ENCODE measurements around the gene AGXT. TPM values are rescaled to one million over a fixed set of nuclear protein-coding genes. Genes with fewer than 3 reads are reported as not detected.
A peak's percentile ranks its signal among the peaks of the same experiment; 100 is the strongest.

AGXT gene
- 0.48 TPM for total RNA-seq (ENCODE audit: insufficient read depth, low replicate concordance)

DNA sequence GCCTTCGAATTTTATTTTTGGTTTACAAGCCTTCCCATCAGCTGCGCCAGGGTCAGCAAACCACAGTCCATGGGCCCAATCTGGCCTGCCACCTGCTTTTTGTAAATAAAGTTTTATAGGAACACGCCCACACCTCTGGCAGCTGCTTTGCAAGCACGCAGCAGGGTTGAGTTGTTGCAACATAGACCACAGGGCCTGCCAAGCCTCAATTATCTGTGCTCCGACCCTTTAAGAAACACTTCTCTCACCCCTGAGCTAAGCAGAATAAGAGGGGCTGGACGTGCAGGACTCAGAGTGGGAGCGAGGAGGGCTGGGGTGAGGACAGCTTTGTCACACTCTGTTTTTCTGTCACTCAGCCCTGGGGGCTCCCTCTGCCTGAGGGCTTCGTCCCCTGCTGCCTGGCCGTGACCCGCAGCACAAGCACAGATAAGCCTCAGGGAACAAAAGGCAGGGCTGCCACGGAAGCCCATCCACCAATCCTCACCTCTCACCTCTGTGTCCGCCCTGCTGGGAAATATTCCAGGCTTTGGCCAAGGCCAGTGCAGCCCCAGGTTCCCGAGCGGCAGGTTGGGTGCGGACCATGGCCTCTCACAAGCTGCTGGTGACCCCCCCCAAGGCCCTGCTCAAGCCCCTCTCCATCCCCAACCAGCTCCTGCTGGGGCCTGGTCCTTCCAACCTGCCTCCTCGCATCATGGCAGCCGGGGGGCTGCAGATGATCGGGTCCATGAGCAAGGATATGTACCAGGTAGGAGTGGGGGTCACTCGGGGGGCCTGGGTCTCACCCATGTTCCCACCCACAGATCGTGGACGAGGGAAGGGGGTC is at the start of gene AGXT:
Gene AGXT, plus strand, starts transcription at position 539 of the 823 bp plus-strand sequence. Its CDS starts 42 bp downstream, at position 581.
- no peak for DNase-seq (ENCODE audit: low spot score)

DNA sequence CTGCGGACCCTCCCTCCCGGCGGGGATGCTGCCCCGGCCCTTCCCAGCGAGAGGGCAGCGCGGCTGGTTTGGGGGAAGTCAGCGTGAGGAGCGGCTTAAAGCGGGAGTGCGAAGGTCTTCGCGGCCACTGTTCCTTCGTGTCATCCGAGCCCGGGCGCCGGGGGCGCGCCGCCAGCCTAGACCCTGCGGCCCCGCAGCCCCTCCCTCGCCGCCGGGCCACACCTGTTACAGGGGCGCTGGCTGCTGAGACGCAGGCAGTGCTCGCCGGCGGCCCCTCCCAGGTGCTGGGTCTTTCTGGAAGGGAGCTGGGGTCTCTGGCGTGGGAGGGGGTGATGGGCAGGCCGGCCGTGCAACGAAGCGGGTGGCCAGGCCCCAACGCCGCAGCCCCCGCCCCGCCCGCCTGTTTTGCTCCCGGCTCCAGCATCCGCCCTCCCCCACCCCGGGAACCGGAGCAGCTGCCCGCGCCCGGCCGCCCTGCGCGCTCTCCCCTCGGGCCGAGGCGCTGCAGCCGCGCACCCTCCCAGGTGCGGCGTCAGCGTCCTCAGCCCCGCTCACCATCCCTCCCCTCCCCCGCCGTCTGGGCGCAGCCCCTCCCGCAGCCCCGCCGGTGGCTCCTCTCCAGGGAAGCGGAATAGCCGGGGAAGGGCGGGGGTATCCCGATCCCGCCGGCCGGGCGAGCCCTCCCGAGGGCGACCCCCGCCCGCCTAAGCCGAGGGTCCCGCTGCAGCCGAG is 49.3 kb upstream of the AGXT start:
- DNase-seq (ENCODE audit: low spot score): no peak

DNA sequence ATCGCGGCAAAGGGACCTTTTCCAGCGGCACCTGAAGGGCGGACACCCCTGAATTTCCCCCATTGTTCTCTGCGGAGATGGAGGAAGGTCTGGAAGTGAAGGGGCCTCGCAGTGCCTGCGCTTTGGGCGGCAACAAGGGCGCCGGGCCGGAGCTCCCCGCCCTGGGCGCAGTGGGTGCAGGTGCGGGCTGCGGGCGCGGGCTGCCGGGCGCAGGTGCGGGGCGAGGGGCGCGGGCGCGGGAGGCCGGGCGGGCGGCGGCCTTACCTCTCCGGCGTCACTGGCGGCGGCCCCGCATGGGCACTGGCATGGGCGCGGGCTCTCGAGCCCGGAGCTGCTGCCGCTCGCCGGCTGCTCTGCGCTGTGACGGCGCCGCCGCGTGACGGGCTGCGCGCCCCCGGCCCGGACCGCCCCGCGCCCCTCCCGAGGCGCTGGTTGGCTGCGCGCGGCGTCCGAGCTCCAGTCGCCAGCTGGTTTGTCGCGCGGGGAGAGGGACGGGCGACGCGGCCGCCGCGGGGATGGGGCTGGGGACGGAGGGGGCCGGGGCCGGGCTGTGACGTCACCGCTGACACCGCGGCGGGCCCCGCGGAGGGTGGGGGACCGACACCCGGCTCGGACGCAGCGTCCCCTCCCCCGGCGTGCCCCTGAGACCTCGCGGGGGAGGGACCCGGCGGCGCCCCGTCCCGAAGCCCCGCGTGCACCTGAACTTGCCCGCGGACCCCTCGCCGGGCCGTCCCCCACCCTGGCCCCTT is 48.6 kb upstream of the AGXT start, which contains the start of gene KIF1A:
Gene KIF1A, minus strand, starts transcription at position 362 of the 749 bp plus-strand sequence. CDS start 22,467 bp downstream, outside the sequence.
- no peak for DNase-seq (ENCODE audit: low spot score)

DNA sequence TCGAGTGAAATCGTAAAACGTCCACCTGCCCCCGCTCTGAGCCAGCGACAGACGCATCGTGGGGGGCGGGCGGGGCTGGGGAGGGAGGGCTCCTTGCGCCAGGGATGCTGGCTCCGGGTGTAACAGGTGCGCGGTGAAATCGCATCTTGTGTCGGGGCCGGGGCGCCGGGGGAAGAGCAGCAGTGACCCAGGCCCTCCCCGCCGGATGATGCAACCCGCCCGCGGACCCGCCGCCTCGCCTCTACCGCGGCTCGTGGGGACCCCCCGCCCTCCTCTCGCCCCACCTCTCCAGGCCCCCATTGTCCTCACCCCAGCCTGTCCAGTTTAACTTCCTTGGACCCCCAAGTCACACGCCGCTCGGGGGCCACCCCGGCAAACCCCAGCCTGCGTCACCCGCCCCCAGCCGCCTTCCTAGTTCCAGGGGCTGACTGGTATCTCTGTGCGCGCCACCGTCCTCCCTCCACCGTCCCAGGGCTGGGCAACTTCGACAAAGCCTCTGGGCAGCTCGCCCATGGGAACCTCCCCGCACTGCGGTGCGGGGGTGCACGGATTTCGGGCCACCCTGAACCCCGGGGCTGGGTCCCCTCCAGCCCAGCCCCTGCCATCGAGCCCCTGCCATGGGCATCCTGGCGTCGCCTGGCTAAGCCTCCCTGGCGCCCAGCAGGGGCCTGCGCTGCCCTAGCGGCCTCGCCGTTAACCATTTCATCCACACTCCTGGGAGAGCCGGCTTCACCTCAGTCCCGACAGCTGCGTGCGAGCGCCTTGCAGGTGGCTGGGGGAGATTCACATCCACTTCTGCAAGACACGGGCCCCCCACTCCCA is 47.8 kb upstream of the AGXT start:
- DNase-seq (ENCODE audit: low spot score): no peak

DNA sequence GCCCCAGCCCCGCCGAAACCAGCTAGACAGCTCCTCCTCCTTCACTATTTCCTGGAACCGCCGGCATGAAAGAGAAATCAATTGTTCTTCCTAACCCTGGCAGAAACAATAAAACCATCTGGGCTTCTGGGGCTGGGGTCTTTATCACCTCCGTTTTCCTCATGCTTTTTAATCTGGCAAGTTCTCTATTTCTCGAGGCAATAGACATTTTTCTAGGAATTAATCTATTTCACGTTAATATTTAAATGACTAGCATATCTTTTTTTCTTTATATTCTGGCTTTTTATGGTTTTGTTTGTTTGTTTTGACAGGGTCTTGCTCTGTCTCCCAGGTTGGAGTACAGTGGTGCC is 47.2 kb upstream of the AGXT start:
- DNase-seq (ENCODE audit: low spot score): no peak

DNA sequence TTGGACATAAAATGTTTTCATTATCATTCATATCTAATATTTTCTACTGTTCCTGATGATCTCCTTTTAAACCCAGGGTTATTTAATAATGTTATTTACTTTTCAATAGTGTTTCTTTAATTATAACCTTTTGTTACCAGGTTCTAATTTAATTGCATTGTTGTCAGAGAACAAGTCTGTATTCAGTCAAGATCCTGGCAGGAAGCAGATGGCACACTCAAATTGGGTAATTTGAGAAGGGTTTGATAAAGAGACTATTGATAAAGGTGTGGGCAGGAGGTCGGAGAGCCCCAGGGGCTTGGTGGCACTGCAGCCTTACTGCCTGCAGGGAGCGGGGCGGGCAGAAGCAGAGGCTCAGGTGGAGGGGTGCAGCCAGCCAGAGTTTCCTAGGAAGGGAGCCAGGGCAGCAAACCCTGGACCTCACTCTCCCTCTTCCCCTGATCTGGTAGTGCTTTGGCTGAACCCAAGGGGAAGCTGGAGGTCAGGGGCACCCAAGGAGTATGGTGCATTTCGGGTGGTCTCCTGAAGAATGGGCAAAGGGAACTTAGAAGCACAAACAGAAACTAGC is 46.3 kb upstream of the AGXT start:
- no peak for DNase-seq (ENCODE audit: low spot score)

DNA sequence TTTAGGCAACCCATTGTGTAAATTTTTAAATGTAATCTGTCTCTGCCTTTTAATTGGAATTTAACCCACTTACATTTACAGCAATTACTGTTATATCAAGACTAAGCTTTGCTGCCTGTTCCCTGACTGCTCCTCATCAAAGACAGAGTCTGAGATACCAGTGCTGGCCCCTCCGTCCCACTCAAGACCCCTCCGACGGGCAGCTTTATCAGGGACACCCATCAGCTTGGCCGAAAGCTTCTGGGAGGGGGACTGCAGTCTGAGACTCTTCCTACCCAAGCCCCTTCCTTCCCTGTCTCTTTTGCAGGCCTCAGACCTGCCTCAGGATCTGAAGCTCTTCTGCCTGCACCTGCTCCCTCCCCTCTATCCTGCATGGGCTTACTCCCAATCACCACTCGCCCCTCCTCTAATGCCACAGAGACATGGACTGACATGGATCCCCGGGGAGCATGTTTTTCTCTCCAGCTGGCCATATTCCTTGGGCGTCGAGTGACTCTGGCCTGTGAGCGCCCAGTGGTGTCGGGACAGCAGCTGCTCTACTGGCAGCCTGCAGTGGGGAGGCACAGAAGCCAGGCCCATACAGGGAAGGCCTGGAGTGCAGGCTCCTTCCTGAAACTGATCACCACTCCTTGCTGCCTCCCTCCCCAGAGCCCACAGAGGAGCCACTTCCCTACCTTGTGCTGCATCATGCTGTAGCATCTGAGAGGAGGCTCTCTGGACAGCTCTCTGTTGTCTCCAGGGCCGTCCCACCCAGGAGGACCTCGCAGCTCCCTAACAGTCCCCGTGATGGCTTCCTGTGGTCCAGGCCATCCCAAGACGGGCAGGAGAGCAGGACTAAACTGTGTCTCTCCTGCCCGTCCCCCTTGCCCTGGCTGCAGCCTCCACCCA is 44.9 kb upstream of the AGXT start:
- no peak for DNase-seq (ENCODE audit: low spot score)

DNA sequence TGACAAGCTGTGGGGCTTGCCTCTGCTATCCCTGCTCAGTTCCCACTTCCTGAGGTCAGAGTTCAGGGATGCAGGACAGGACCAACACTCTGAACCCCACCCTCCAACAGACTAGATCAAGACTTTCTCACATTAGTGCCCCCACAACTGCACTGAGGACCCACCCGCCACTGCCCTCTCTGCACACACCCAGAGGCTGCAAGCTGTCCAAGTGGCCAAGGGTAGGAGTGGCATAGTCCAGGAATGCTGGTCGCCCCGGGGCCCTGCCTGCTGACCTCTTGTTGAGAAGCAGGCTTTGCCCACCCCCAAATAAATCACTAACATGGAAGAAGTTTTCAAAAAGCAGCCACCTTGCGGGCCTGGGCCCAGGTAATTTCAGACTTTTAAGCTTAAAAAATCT is 43.1 kb upstream of the AGXT start:
- DNase-seq (ENCODE audit: low spot score): no peak

DNA sequence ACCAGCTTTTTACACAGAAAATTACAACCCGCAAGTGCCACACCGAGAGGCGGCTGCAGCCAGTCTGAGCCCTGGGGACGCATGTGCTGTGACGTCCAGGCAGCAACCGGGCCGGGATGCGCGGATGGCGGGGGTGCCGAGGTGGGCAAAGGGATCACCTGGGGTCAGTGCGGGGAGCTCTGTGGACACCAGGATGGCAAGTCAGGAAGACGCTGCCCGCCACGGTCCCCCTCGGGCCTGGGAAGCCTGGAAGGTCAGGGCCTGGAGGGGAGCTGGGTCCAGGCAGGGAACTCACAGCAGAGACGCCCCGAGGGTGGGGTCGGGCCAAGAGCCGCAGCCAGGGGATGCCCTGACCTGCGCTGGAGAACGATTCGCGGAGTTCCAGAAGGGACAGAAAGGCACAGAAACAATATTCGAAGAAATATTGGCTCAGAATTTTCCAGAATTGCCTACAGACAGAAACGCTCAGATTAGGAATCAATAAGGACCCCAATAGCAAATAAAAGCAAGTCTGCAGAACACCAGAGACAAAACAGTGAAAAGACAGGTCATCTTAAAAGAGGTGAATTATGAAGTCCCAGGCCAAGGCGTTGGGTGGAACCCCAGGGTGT is 36.9 kb upstream of the AGXT start:
- no peak for DNase-seq (ENCODE audit: low spot score)

DNA sequence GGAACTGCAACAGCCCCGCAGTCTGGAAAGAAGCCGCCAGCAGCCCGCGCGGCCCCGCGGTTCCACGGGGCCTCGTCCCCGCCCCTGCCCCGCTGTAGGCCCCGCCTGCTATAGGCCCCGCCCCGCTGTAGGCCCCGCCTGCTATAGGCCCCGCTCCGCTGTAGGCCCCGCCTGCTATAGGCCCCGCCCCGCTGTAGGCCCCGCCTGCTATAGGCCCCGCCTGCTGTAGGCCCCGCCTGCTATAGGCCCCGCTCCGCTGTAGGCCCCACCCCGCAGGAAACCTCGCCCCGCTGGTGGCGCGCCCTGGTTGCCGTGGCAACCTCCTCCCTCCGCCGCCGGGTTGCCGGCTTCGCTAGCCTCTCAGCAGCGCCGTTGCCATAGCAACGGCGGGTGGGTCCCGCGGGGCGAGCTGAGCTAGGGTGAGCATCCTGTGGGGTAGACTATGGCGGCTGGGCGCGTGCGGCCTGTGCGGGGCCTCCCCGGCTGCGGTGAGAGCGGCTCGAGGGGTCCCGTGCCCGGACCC is 36.4 kb upstream of the AGXT start:
- peak; percentile 88 for DNase-seq (ENCODE audit: low spot score)

DNA sequence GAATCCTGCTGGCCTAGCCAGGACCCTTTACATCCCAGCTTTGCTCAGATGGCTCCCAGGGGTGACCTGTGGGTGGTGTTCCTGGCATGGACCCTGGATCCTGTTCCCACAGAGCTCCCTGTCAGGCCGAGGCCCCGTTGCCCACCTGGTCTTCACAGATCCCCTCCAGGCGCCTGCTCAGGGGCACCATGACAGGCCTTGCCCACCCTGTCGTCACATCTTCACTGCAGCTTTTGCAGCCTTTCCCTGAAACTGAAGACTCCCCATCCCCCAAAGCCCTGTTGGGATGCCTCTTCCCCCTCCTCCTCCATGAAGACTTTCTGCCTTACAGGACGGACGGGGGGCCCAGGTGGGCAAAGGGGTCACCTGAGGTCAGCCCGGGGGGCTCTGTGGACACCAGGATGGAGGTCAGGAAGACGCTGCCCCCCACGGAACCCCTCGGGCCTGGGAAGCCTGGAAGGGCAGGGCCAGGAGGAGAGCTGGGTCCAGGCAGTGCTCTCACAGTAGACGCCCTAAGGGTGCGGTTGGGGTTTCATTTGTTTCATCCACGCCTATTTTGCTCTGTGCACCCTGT is 35.6 kb upstream of the AGXT start:
- no peak for DNase-seq (ENCODE audit: low spot score)

DNA sequence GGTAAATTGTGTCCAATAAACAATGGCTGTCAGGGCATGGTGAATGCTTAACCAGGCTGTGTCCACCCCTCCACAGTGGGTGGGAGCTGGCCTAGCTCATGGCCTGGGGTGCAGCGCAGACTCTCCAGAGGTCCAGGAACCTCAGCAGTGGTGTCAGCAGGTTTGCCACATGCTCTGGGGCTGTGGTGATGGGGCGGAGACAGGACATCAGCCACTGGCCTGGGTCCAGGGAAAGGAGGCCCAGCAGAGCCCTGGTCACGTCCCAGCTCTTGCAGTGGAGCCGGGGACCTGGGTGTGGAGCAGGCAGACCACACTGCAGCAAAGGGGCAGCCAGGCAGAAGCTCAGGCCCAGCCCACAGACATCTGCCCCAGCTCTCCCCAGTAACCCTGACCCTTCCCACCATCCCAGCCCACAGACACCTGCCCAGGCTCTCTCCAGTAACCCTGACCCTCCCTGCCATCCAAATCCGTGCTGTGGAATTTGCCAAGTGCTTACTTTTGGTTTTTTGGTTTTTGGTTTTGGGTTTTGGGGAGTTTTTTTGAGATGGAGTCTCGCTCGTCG is 34.8 kb upstream of the AGXT start:
- peak; percentile 48 for DNase-seq (ENCODE audit: low spot score)

DNA sequence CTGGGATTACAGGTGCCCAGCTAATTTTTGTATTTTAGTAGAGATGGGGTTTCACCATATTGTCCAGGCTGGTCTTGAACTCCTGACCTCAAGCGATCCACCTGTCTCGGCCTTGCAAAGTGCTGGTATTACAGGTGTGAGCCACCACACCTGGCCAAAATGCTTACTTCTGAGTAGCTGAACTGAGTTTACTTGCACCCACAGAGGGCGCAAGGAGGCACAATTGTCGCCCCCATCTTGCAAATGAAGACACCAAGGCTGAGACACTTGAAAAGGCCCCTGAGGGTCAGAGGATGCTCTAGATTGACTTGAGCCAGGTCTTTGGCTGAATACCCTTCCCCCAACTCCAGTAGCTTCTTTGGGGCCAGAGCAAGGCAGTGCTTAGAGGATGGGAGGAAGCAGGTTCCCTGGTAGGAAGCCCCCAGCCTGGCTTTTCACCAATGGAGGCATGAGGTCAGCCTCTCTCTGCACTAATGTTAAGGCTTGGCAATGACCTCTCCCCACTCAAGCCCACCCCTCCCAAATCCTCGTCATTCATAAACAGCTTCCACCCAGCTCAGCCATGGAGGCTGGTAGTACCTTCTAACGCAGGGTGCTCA is 34.1 kb upstream of the AGXT start:
- no peak for DNase-seq (ENCODE audit: low spot score)

DNA sequence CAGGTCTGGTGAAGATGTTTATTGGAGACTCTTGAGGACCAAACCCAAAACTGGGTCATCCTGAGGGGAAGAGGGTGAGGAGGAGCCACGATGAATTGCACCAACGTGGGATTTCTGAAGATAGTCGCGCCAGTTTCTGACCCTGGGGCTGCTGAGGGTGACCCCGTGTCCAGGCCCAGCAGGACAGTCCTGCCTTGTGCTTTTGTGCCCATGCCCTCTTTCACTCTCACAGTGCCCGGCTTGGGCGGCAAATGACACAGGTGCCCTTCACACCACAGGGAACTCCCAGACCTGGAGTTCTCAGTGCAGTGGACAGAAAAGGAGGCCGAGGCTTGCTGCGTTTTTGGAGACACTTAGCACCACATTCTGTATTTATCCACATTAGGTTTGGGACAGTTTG is 33.1 kb upstream of the AGXT start:
- DNase-seq (ENCODE audit: low spot score): no peak

DNA sequence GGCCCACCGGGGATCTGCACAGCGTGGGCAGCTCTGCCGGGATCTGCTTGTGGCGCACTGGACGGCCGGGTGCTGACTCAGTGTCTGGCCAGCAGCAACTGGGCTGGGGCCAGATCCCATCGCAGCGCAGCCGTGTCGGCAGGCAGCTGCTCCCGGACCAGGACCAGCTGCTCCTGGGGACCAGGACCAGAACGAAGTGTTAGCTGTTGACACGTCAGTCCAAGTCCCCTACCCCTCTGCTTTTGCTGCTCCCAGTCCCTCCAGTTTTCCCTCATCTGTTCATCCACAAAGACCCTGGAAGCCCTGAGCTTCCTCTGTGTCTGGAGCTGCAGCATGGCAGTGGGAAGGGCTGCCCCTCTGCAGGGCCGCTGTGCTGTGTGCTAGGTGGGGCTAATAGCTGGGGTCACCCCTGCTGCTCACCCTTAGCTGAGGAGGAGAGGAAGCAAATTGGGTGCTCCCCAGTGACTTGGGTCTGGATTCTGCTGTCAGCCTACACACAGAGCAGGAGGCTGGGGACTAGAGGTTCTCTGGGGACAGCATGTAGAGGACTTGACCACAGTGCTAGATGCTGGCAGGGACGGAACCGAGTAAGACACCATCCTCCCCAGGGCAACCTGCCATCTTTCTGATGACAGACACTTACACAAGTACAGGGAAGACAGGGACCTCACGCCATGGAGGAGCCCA is 31.7 kb upstream of the AGXT start:
- peak; percentile 74 for DNase-seq (ENCODE audit: low spot score)

DNA sequence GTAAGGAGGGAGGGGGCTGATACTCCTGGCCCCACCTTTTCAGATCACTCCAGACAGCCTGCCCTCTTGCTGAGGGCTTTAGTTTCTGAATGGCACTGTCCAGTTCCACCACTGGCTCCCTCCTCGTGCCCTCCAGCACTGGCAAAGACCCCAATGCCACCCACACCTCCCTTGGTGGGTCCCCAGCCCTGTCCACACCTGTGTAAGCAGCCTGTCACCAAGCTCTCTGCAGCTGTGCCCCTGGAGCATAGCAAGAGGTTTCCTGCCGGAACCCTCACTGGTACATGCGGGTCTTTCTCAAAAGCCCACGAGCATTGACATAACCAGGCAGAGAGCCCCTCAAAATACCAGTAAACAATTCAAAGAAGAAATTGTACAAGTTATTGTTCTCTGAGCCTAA is 31.0 kb upstream of the AGXT start:
- DNase-seq (ENCODE audit: low spot score): no peak
